LHCN-M2 (cell line): ENCODE data around the gene CAMK4. TPM values are rescaled to one million over a fixed set of nuclear protein-coding genes. Genes with fewer than 3 reads are reported as not detected.

ENCODE experiments used
- DNase-seq: peaks from one replicate; pipeline ENCODE4 v3.0.0-alpha.2; 2012; ENCODE audit warnings: low read depth
- total RNA-seq: library from RNA; depleted of rRNA; stranded (reverse); fragments of >200 nt; gene quantifications from 2 replicates; pipeline ENCODE4 v1.2.3, GENCODE V29; 2014

Gene CAMK4
- total RNA-seq, 1 experiment from 2014 or later: 0.52 TPM

DNA sequence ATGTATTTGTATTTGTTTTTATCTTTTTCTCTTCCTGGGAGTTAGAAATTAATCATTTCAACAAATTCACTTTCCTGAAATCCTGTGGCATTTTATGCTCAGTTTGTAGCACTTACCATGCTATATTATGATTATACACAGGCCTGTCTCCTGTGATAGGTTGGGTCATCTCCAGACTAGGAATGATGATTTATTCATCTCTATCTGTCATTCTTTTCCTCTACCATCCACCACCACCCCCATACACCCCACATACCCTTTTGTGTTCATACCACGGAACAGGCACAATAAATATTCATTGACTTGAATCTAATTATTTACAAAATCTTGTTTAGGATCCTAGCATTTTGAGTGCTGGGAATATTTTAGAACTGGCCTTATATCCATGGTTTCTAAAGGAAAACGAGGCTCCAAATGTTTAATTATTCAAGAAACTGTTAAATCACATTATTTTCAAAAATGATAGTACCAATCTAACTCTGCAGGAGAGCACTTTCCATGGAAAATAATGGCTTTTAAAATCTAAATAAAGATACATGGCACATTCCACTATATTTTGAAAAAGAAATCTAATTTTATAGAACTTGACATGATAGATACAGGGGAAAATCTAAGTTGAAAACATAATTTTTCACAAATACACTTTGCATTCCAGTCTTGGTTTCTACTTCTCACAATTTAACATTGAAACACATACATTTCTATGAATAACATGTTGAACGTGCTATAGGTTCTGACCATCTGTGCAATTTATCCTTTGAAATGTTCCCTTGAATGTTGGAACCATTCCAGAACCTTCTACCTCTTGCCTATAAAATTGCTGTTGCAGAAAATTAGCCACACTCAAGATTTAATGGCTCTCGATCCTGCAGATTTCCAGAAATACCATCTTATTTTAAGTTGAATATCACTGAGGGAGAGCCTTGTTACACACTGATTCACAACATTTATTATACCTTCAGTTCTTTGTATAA, 198.8 kb downstream of the CAMK4 start:
- DNase-seq: no peak

DNA sequence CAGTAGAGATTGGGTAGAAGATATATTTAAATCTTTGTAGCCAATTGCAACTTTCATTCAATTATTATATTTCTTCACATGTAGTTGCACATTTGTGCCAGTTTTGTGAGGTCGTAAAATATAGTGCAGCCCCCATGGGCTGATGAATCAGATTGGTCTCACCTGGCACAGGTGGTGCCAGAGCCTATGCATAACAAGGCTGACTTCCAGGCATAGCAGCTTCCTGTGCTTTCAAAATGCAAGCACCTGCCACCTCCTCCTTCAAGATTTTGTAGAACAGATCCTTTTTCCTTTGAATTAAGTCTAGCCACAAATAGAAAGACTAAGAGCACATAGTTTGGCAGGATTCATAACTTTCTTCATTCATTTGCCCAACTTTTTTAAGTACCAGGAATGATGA, 201.0 kb downstream of the CAMK4 start:
- DNase-seq: no peak

DNA sequence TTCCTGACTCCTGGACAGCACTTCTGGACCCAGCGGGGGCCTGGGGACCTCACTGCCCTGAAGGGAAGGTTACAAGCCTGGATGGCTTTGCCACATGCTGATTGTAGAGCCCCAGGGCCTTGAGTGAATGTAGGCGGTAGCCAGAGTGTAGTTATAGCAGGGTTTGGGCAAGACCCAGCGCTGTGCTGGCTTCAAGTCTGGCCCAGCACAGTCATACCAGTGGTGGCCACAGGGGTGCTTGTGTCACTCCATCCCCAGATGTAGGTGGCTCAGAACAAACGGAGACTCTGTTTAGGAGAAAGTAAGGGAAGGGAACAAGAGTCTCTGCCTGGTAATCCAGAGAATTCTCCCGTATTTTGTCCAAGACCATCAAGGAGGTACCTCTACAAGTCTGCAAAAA, 203.6 kb downstream of the CAMK4 start:
- DNase-seq: no peak

DNA sequence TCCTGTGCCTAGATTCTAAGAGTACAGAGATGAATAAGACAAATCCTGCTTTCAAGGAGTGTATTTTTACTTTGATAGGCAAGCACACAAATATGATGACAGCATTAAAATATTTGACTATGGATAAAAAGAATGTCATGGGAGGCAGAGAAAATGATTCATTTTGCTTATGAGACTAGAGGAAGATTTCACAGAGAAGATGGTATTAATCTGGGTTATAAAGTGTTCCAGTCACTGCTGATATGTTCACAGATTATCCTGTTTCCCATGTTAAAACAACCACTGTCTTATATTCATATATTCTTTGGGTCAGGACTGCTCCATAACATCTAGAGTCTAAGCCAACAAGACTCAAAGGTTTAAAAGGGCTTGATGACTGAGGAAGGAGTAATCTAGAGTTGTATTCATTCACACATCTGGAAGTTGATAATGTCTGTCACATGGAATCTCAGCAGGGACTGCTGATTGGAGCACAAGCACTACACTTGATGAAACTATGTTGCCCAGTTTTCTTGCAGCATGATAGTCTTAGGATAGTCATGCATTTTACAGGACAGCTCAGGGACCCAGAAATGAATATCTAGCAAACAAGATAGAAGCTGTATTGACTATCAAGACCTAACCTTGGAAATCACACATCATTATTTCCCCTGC, 208.8 kb downstream of the CAMK4 start:
- peak; percentile 11 for DNase-seq

DNA sequence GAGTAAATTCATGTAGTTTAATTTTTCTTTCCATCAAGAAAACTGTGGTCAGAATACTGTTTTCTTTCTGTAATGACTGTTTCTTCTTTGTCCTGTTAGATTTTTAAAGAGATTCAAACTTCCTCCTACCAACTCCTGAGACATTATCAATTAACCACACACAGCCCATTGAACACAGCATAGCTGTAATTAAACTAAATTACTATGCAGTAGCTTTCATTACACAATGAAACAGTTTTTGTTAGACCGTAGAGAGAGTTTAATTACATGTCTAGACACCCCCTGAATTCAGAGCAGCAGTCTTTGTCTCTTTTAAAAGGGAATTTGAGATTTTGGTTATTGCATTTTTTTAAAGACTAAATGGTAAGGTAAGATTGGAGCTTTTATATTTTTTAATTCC, 210.6 kb downstream of the CAMK4 start:
- no peak for DNase-seq

DNA sequence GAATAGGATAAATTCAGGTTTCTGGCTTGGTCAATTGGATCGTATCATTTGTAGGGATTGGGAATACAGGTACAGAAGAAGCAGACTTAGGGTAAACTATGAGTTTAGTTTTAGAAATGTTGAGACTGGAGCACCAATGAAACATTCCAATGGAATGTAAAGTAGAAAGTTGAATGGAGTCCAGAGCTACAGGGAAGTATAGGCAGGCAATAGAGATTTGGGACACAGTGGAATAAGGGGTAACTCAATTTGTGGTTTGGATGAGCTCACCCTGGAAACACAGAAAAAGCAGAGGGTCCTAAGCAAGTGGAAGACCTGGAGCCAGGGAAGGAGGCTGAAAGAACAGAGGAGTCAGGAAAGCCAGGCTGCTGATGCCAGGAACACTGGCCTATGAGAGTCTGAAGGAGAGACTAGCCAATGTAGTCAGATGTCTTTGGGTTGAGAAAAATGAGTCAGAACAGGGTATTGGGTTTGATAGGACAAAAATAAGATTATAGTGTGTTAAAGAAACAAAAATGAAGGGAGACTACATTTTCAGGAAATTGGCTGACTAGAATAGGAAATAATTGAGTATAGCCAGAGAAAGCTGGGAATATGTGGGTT, 215.4 kb downstream of the CAMK4 start:
- DNase-seq: no peak

DNA sequence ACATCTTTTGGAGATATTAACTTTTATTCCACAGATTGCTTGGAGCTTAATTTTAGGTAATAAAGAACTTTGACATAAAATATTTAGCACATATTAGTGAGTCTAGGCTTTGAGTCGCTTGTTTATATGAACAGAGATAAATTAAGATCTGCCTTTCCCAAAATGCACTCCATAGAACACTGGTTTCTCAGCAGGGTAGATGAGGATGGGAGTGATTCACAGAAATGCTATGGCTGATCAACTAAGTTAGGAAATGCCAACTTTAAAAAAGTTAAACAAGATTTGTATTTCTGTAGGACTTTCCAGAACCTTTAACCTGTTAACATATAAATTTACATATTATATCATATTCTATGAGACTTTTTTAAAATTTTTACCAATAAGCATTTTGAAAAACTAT, 222.9 kb downstream of the CAMK4 start:
- no peak for DNase-seq

DNA sequence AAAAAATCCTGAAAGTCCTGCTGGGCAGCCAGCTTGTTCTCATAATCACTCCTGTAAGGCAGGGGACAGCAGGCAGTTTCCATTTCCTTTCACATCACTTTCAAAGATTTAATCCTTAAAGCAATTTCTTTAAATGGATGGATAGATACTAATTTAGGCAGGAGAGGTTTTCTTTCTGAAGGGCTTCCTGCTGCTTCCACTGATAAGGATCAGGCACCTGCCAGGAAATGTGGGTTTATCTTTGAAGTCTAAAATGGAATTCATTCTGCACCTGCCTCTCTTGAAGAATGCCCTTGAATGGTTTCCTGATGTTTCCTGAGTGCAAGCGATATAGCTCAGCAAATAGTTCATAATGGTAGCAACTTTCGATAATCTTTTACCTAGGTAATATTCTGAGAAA, 223.6 kb downstream of the CAMK4 start:
- DNase-seq: no peak

DNA sequence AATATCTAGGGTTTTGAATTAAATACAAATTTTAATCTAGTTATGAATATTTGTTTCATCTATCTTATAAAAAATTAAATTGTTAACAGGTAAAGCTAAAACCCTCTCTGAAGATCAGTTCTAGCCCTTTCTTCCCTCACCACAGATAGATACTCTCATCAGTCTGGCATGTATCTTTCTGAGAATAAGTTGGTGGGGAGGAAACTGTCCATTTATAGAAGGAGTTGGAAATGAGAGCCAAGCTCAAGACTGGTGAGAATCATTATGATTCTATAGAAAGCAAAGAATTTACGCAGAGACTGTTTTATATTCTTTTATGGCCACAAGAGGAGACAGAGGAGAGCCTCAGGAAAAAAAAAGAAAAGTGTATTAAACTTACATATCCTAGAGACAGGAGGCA, 229.1 kb downstream of the CAMK4 start:
- DNase-seq: no peak

DNA sequence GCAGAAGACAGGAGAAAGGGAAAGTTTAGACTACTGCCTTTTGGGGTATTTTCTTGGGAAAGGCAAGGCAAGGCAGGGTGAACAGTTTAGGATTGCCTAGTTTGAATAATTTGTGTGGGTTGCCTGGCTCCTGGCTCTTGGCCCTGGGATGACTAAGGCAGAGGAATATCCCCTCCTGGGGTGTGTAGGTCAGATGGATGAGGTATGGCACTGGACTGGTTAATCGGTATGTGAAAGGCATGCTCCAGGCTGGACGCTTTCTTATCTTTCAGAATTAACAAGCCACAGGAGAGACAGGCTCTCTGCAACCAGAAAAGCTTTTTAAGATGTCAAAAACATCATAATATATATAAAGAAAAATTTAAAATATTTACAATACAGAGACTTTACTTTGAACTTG, 229.6 kb downstream of the CAMK4 start:
- DNase-seq: peak; percentile 46

DNA sequence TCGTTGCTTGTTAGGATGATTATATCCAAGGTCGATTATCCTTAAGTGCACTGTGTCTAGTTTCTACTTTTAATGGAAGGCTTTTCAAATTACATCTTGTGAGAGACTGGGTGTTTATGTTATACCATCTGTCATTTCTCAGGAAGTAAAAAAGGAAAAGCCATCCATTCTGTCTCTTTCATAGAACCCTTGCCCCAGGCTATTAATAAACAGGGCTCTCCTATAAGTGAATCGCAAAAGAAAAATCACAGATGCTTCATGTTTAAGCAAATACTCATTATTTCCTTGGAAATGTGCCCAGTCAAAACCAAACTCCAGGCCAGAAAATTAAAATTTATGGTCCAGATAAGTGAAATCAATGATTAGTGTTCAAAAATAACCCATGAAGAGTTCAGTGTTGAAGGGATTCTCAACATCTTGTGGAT, 230.0 kb downstream of the CAMK4 start:
- DNase-seq: no peak

DNA sequence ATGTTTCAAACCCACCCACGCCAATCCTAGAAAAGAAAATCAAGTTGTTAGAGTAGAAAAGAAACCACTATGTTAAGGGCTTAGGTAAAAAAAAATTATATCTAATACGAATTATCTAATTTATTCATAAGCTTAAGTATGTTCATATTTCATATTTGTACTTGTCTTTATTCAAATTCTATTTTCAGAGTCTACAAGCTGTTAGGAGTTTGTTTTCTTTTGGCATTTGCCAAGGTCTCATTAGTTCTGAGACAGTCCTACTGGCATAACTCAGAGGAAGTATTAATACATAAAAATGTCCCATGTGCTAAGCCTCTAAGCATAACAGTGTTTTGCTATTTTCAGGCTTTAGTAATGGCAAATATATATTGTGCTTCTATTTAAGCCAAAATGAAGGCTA, 230.6 kb downstream of the CAMK4 start:
- DNase-seq: no peak

DNA sequence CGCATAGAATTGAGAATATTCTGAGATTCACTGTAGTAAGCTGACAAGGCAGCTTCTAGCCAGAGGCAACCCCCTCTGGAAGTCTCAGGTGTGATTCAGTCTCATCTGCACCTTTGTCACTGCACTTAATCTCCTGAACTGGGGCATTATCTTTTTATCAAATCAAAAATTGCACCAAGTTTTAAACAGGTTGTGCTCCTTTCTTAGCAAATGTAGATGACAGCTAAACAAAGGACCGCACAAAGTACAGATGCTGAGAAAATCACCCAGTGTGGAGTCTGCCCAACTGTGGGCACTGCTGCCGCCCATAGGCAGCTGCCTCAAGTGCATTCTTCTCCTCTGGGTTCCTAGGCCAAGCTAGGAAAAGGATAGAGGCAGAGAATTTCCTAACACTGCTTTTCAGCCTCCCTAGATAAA, 237.1 kb downstream of the CAMK4 start:
- DNase-seq: peak; percentile 41

DNA sequence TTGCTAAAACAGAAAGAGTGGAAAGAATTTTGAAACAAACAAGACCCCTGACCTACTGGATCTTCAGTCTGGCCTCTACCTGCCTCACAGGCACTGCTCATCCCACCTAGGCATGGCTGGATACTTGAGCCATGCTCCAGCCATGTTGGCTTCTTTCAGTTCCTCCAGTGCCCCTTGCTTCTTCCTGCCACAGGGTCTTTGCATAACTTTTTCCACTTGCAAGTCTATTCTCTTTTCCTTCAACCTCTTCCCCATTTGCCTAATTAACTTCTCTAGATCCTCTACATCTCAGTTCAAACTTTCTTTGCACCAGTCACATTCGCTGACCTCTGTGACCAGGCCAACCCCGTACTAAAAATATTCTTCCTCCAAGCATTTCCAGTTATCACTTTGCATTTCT, 237.8 kb downstream of the CAMK4 start:
- no peak for DNase-seq

DNA sequence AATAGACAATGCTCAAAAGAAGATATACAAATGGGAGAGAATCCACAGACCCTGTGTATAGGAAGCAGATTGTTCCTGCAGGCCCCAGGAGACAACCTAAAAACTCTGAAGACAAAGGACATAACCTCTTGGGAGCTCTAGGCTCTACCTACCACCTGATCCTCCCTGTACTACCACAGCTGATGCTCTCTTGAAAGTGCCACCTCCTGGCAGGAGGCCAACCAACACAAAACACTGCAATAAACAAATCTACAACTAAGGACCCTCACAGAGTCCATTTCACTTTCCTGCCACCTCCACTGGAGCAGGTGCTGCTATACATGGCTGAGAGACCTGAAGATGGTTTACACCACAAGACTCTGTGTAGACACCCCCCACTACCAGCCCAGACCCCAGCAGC, 239.1 kb downstream of the CAMK4 start:
- no peak for DNase-seq

DNA sequence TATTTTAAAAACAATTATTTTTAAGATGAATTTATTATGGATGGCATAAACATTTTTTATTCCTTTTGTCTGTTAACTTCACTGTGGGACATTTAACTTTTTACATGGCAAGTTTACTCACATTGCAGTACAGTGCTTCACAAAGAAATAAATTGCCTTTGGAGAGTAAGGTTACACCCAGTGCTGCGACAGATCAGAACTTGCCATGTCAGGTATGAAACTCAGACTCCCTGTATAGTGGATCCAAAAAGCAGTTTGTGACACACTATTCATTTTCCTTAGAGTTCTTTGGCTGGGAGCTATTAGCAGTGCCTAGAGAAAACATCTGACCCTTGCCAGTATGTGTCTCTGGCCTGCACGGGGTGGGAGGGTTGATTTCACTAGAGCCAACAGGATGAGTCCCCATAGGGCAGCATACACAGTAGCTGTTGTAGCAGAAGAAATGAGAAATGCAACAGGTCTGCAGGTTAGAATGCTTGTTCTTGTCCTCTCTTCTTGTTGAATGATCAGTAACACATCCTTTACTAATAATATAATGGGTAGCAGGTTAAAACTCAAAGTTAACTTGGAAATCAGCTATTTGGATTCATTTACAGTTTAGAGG, 245.2 kb downstream of the CAMK4 start:
- no peak for DNase-seq

DNA sequence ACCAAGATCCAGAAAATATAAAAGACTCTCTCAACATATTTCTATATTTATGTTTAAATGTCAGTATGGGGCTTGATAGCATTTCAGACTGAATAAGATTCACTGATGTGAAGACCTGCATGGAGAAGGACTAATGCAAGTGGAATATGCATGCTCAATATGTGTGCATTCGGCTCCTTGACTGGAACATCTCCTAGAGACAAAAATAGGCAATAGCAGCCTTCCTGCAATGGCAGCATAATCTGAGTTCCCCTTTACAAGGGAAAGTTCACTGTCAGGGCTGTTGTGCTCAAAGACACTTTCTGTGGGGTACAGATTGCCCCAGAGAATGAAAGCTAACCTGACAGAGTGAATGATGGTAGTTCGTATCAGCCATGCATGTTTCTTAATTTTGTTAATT, 245.7 kb downstream of the CAMK4 start:
- no peak for DNase-seq

DNA sequence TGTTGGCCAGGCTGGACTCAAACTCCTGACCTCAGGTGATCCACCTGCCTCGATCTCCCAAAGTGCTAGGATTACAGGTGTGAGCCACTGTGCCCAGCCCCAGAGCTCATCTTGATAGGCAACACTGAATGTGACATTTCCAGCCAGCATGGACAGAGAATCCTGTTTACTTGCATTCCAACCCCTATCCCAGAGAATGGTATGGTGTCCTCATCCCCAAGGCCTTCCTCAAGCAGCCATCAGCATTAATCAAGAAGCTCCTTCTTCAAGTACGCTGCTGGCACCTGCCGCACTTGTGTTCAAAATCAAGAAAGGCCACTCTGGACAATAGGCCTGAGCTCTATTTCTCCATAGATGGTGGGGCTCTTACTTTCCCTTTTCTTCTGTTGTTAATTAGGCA, 247.9 kb downstream of the CAMK4 start:
- no peak for DNase-seq

DNA sequence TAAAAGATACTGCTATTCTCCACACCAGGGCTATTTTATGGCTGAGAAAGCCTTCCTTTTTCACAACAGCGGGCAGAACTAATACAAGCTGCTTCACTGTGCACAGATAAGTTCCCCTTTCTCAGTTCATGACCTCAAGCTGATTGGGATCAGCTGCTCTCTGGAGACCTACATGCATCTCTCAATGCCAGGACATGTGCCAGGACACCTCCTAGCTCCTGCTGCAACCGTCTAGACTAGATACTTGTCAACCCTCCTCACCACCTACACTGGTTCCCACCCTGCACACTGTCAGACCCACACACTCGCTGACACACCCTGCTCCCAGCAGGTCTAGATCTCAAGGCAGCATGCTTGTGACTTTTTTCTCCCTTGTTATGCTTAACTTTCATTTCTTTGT, 248.4 kb downstream of the CAMK4 start:
- DNase-seq: no peak

DNA sequence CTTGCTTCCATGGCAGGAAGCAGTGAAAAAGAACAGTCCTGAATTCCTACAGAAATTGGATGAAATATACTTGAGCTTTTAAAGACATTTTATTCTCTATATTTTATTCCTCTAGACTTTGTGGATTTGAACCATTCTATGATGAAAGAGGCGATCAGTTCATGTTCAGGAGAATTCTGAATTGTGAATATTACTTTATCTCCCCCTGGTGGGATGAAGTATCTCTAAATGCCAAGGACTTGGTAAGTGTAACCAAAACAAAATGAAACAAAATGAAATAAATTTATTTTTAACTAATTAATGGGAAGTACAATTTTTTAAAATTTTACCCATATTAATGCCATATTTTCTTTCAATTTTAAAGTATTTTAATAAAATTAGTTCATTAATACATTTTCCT, 254.1 kb downstream of the CAMK4 start:
- DNase-seq: no peak

DNA sequence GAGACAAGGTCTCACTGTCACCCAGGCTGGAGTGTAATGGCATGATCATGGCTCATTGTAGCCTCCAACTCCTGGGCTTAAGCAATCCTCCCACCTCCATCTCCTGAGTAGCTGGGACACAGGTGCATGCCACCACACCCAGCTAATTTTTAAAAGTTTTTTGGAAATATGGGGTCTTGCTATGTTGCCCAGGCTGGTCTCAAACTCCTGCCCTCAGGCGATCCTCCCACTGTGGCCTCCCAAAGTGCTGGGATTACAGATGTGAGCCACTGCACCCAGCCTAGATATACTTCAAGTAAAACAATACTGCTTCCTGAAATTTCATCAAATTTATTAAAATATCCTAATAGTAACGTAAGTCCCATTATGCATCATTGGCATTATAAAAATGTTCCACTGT, 254.7 kb downstream of the CAMK4 start:
- no peak for DNase-seq

DNA sequence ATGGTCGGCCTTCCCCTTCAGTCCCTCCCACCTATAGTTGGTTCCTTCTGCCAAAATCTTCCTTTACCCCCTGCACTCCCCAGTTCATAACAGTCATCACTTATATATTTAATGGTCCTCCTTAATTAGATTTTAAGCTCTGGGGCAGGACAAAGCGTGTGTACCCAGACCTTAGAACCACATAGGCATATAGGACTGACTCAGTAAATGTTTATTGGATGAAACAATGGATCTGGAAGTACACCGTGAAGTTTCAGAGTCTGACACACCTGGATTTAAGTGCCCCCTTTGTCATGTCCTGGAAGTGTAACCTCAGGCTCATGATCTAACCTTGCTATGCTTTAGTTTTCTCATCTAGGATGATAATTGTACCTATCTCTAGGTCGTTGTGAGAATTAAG, 256.2 kb downstream of the CAMK4 start:
- no peak for DNase-seq
